Common myeloid progenitor, CD34-positive (primary cell): ENCODE results near the gene PSME3.

Source experiments
- CTCF ChIA-PET: fragments of 350-600 bp; sonication (Branson Sonifier 250); formaldehyde crosslinking; loops from one replicate; lab custom pipeline; 2021; ENCODE audit warnings: antibody characterized with exemption; lab: Charles Lee
- POLR2A ChIA-PET: fragments of 350-600 bp; sonication (Branson Sonifier 250); formaldehyde crosslinking; loops from one replicate; lab custom pipeline; 2021; ENCODE audit warnings: antibody characterized with exemption; lab: Charles Lee
- DNase-seq, 3 donors: peaks; one replicate each; pipeline versions ENCODE4 v3.0.0 to v3.0.0-alpha.2; 2013
- H3K27ac ChIP-seq, 2 experiments: 1 replicate in 1 of 2; 2 replicates in 1 of 2; pipeline ENCODE4 v1.7.0; 2013; ENCODE audit warnings: inconsistent platforms in 2 of 2, low read length in 2 of 2, mild to moderate bottlenecking in 2 of 2, low read depth in 1 of 2, moderate library complexity in 1 of 2; ENCODE audit not compliant: severe bottlenecking in 2 of 2, insufficient read depth in 1 of 2, poor library complexity in 1 of 2
- H3K27me3 ChIP-seq, 5 experiments: replicated peaks in 2 of 5; 1 replicate in 3 of 5; 2 replicates in 2 of 5; pipeline versions ENCODE4 v1.6.1 to v1.7.0; 2013; ENCODE audit warnings: low read length in 4 of 5, mild to moderate bottlenecking in 2 of 5, moderate library complexity in 2 of 5, inconsistent platforms in 1 of 5; ENCODE audit not compliant: insufficient read depth in 5 of 5, control insufficient read depth in 4 of 5
- H3K36me3 ChIP-seq, 4 experiments: 1 replicate in 2 of 4; 2 replicates in 2 of 4; pipeline versions ENCODE4 v1.6.1 to v1.7.0; 2013; ENCODE audit warnings: low read length in 3 of 4, control low read depth in 1 of 4, mild to moderate bottlenecking in 1 of 4; ENCODE audit not compliant: control insufficient read depth in 4 of 4, insufficient read depth in 4 of 4
- H3K4me1 ChIP-seq, 4 experiments: 1 replicate in 3 of 4; 2 replicates in 1 of 4; pipeline versions ENCODE4 v1.6.1 to v1.7.1; 2013; ENCODE audit warnings: low read length in 3 of 4, mild to moderate bottlenecking in 3 of 4, control low read depth in 1 of 4, inconsistent platforms in 1 of 4, moderate library complexity in 1 of 4; ENCODE audit not compliant: control insufficient read depth in 4 of 4, insufficient read depth in 4 of 4; ENCODE audit errors: control extremely low read depth in 1 of 4
- H3K4me3 ChIP-seq, 7 experiments: 1 replicate in 4 of 7; 2 replicates in 3 of 7; pipeline versions ENCODE4 v1.5.1 to v1.7.0; 2013; ENCODE audit warnings: mild to moderate bottlenecking in 7 of 7, low read length in 6 of 7, moderate library complexity in 6 of 7, inconsistent platforms in 2 of 7, low read depth in 2 of 7, control low read depth in 1 of 7; ENCODE audit not compliant: insufficient read depth in 4 of 7, control insufficient read depth in 1 of 7; ENCODE audit errors: extremely low read depth in 1 of 7
- H3K9me3 ChIP-seq, 5 experiments: 1 replicate in 4 of 5; 2 replicates in 1 of 5; pipeline versions ENCODE4 v1.6.1 to v1.7.1; 2013; ENCODE audit warnings: low read length in 4 of 5, mild to moderate bottlenecking in 2 of 5, inconsistent platforms in 1 of 5, low read depth in 1 of 5, moderate library complexity in 1 of 5; ENCODE audit not compliant: control insufficient read depth in 4 of 5, insufficient read depth in 2 of 5; ENCODE audit errors: control extremely low read depth in 1 of 5
- WGBS: methylation state at CpG from one replicate; pipeline ENCODE4 v1.1.5; 2013; ENCODE audit not compliant: insufficient coverage; 5-methylcytosine and 5-hydroxymethylcytosine counted together

The PSME3 gene

GRCh38 chr17:42792545-42792944, 40.7 kb upstream of the PSME3 start:
- ChIA-PET CTCF (no interaction called here), POLR2A (no interaction called here)
- DNase-seq: no peak
- Histone ChIP-seq H3K27ac (no peak overlapping the region), H3K36me3 (peaks cover 0 to 8% (median 4%) of the 10 kb centered on the region in 4 experiments), H3K27me3 (peaks cover 0 to 25% (median 8%) of the 10 kb centered on the region in 5 experiments), H3K4me1 (peaks cover under 1 to 13% (median 12%) of the 10 kb centered on the region in 4 experiments), H3K4me3 (no peak overlapping the region), H3K9me3 (no peaks in the 10 kb centered on the region)
- 68% methylated on average over 3 of the region's 5 CpGs for WGBS

DNA sequence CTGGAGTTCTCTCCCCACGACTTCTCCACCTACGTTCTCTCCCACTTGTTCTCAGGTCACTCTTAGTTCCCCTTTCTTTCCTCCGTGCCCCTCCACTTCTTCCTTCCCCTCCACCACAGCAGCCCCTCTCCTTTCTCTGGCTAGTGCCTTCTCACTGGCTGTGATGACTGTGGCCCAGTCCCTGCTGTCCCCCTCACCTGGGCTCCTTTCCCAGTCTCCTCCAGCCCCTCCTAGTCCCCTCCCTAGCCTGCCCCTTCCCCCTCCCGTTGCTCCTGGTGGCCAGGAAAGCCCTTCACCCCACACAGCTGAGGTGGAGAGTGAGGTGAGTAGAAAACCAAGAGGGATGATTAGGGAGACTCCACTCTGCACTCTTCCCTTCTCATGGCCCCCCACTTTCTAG, 38.1 kb upstream of the PSME3 start:
- ChIA-PET CTCF (interaction anchor here (0.6 to 1.3 kb wide), 3 partner anchors 14 to 75 kb away, joined by 3 read pairs; no protein-coding TSS in a partner anchor), POLR2A (no interaction called here)
- no peaks in the 10 kb centered on the region for H3K9me3 ChIP-seq
- H3K4me3 ChIP-seq: no peak overlapping the region
- H3K27ac ChIP-seq: no peak overlapping the region
- DNase-seq: peak in 2 of 3 donors; percentile 23 to 29
- H3K36me3 ChIP-seq: peaks cover 0 to 8% (median 4%) of the 10 kb centered on the region in 4 experiments
- H3K27me3 ChIP-seq: peaks cover 0 to 10% (median 4%) of the 10 kb centered on the region in 5 experiments
- WGBS: 0% methylated on average over 3 of the region's 4 CpGs
- H3K4me1 ChIP-seq: peaks cover 6 to 25% (median 20%) of the 10 kb centered on the region in 4 experiments

DNA sequence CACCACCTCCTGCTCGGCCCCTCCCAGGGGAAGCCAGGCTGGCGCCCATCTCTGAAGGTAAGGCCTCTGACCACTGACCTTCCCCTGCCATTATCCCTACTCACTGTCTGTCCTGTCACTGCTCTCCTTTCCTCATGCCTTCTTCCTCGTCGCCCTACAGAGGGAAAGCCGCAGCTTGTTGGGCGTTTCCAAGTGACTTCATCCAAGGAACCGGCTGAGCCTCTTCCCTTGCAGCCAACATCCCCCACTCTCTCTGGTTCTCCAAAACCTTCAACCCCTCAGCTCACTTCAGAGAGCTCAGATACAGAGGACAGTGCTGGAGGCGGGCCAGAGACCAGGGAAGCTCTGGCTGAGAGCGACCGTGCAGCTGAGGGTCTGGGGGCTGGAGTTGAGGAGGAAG, 37.7 kb upstream of the PSME3 start:
- Histone ChIP-seq H3K36me3 (peaks cover 0 to 8% (median 4%) of the 10 kb centered on the region in 4 experiments), H3K4me3 (no peak overlapping the region), H3K27ac (no peak overlapping the region), H3K9me3 (no peaks in the 10 kb centered on the region), H3K4me1 (peaks cover 6 to 25% (median 20%) of the 10 kb centered on the region in 4 experiments), H3K27me3 (peaks cover 0 to 6% (median 4%) of the 10 kb centered on the region in 5 experiments)
- WGBS: 92% methylated on average over 4 of the region's 10 CpGs
- POLR2A ChIA-PET: no interaction called here
- CTCF ChIA-PET: interaction anchor here (1.3 kb wide), 1 partner anchor 75 kb away, joined by 3 read pairs; no protein-coding TSS in a partner anchor
- no peak for DNase-seq

DNA sequence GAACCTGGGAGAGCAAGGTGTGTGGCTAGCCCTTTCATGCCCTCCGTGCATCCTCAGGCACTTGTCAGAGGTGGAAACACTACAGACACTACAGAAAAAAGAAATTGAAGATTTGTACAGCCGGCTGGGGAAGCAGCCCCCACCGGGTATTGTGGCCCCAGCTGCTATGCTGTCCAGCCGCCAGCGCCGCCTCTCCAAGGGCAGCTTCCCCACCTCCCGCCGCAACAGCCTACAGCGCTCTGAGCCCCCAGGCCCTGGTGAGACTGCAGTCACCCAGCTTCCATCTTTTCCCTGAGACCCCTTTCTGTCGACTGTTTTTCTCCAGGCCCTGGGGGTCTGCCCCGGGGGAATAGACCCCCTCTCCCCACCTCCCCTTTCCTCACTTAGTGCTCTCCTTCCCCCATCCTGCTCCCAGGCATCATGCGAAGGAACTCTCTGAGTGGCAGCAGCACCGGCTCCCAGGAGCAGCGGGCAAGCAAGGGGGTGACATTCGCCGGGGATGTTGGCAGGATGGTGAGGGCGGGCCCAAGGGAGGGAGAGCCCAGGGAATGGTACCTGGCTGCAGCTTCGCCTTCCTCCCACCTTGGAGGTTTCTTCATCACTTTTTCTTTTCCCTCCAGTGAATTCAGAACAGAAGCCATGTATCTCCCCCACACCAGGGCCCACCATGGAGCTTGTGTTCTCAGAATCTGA, 37.0 kb upstream of the PSME3 start:
- WGBS: 100% methylated on average over 15 of the region's 18 CpGs
- H3K4me1 ChIP-seq: peaks cover 6 to 25% (median 20%) of the 10 kb centered on the region in 4 experiments
- H3K27ac ChIP-seq: no peak overlapping the region
- CTCF ChIA-PET: interaction anchor here (1.3 kb wide), 1 partner anchor 76 kb away, joined by 3 read pairs; no protein-coding TSS in a partner anchor
- H3K4me3 ChIP-seq: no peak overlapping the region
- POLR2A ChIA-PET: no interaction called here
- no peak for DNase-seq
- H3K36me3 ChIP-seq: peaks cover 0 to 8% (median 4%) of the 10 kb centered on the region in 4 experiments
- no peaks in the 10 kb centered on the region for H3K27me3 ChIP-seq
- no peaks in the 10 kb centered on the region for H3K9me3 ChIP-seq

- Histone ChIP-seq H3K36me3 (peaks cover 0 to 8% (median 4%) of the 10 kb centered on the region in 4 experiments), H3K4me3 (peak overlapping the region; percentile 86 to 100 (median 93)), H3K27me3 (no peaks in the 10 kb centered on the region), H3K27ac (peak overlapping the region in 1 of 2 experiments; percentile 67), H3K4me1 (peaks cover 6 to 25% (median 20%) of the 10 kb centered on the region in 4 experiments), H3K9me3 (no peaks in the 10 kb centered on the region)
- WGBS: 95% methylated on average over 9 of the region's 10 CpGs
- no peak for DNase-seq
- ChIA-PET POLR2A (no interaction called here), CTCF (interaction anchor here (0.6 kb wide), 1 partner anchor 215 kb away, joined by 3 read pairs; no protein-coding TSS in a partner anchor)
These were observed 35.9 kb upstream of the PSME3 start for GRCh38 chr17:42797067-42798007.

- peaks cover 0 to 8% (median 4%) of the 10 kb centered on the region in 4 experiments for H3K36me3 ChIP-seq
- peaks cover 6 to 25% (median 20%) of the 10 kb centered on the region in 4 experiments for H3K4me1 ChIP-seq
- ChIA-PET POLR2A (interaction anchor here (0.5 kb wide), 1 partner anchor 215 kb away, joined by 4 read pairs; no protein-coding TSS in a partner anchor), CTCF (interaction anchor here (0.7 to 1.2 kb wide), 3 partner anchors 11 to 26 kb away, joined by 3 read pairs; partner anchors contain the start of gene BECN1)
- H3K9me3 ChIP-seq: no peaks in the 10 kb centered on the region
- 60% methylated on average over 2 of the region's 10 CpGs for WGBS
- no peak for DNase-seq
- H3K27ac ChIP-seq: peak overlapping the region in 1 of 2 experiments; percentile 67
- no peaks in the 10 kb centered on the region for H3K27me3 ChIP-seq
- H3K4me3 ChIP-seq: peak overlapping the region; percentile 86 to 100 (median 93)
These were observed 35.2 kb upstream of the PSME3 start for GRCh38 chr17:42798011-42798382.
